Stimulated activated CD4-positive, alpha-beta T cell treated with anti-CD3 and anti-CD28 coated beads, Interleukin-1b, Interleukin-23, amount 100 ng/mL, for 24 hours (primary cell): ENCODE results near the gene SYNGR3.

ENCODE experiments used
- DNase-seq, 4 experiments: peaks; one replicate each; pipeline ENCODE4 v3.0.0-alpha.2; 2020; ENCODE audit warnings: low read depth in 4 of 4, low spot score in 1 of 4

Gene SYNGR3

DNA sequence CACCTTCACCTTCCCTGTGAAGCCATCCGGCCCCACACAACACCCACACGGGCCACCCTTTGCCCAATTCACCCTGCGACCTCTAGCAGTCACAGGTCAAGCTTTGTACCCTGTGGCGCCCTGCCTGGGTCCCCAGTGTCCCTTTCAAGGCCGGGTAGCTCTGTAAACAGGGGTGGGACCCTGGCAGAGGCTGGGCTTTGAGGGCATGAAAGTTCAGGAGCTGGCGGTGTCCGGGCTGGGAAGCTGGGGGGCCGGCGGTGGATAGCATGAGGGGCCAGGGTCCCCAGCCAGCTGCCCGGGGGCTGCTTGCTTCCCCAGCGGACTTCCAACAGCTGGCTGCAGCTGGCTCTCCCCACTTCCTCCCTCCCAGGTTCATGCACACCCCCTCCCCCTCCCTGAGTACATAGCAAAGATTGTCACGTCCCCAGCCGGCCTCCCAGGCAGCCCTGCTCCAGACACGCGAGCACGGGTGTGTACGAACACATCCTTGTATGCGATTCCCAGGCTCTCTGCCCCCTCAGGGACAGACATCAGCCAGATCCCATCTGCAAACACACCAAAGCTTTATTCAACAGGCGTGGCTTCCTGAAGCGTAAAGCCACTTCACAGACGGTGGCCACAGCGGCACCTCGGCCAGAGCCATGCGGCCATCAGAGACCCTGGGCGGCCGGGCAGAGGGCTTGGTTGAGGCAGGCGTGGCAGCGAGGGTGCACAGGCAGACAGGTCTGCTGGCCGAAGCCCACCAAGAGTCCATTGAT, 49.7 kb downstream of the SYNGR3 start:
- DNase-seq: no peak

DNA sequence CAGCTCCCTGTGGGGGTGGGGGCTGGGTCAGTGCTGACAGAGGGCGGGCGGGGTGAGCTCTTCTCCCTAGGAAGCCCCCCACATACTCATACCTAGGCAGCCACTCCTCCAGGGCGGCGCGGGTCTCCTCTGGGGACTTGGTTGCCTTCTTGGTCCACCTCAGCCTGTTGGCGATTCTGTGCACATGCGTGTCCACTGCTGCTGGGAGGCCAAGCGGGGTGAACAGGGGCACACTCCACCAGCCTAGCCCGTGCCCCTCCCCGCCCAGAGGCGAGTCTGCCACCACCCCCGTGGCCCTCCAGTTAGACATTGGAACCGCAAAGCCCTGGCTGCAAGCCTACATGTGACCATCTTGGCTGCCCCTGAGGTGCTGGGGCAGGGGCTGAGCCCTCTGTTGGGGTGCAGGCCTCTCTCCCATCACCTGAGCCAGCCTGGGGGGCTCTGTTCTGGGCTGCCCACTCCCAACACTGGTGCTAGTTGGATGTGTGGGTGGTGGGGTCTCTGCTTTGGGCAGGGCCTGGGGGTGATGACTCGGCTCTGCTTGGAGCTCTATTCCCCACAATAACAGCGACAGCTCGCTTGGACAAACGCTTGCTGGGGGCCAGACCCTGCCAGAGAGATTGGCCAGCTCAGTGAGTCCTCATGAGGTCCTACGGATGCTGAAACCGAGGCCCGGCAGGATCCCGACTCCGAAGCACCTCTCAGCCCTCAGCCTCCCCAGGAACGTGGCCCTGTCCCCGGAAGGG, 50.4 kb downstream of the SYNGR3 start:
- no peak for DNase-seq

DNA sequence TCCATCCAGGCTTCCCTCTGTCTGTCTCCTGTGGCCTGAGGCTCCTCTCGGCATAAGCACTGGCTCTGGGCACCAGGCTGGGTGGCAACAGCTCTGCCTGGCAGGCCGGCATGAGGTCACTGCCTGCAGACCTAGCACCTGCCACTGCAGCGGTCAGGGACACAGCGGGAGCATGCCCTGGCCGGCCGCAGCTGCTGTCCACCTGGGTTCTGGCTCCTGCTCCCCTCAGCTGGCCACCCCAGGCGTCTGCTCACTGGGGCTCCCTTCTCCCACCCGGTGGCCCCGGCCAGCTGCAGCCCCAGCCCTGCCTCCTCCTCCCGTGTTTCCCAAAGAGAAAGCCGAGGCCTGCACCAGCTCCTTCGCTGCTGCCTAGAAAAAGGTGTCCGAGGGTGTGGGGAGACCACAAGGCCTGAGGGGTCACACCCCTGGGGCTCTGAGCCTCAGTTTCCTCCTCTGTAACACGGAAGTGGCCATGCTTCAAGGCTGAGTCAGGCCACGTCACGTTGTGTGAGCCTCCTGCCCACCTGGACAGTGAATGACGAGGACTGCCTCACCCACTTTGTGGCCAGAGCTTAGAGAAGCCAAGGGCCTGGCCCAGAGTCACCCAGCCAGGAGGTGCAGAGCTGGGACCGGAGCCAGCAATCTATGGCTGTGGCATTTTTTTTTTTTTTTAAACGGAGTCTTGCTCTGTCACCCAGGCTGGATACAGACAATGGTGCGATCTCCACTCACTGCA, 51.2 kb downstream of the SYNGR3 start:
- DNase-seq: no peak

DNA sequence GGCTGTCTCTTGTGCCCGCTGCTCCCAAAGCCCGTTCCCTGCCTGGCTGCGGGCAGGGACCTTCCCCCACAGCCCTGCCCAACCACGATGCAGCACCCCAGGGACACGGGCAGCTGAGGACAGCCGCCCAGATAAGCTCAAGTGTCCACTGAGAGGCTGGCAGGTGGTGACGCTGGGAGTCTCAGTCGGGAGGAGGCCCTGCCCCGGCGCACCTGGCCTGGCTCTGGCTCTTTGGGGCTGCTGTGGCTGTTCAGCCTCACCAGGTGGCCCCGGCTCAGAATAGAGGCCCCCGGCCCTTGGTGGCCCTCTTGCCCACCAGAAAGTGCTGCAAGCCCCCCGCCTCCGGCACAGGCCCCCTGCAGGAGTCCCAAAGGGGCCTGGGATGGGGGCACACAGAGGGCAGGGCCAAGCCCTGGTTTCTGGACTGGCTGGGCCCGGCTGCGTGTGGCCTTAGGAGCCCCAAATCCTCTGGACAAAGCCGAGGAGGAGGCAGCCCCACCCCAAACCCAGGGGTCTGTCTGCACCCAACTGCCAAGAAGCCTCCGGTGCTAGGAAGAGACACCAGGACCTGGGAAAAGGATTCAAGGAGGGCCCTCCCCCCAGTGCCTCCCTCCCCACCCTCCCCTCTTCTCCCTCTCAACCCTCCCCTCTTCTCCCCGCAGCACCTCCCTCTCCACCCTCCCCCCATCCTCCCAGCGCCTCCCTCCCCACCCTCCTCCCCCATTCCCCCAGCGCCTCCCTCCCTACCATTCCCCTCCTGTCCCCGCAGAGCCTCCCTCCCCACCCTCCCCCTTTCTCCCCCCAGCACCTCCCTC, 52.6 kb downstream of the SYNGR3 start:
- DNase-seq: no peak

DNA sequence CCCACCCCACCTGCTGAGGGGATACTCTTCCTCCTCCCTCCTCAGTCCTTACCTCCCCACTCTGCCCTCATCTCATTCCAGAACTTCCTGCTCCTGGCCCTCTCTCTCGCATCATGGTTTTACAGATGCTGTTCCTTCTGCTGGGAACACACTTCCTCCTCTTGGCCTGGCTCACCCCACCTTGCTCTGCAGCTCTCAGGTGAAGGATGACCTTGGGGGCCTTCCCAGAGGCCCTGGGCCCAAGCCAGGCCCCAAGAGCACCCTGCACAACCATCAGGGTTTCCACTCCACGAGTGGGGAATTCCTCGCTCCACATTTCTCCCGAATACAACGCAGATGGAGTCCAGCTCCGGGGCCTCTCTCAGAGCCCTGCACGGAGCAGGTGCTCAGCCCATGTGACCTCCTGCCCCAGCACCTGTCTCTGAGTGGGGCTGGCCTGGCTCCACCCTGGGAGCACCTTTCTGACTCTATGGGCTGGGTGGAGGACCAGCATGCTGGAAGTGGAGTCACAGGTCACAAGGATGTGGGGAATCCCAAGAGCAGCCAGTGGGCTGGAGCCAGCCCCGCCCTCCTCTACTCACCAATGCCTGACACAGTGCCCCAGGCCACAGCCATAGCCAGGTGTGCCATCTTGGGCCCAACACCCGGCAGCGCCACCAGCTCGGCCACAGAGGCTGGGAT, 53.4 kb downstream of the SYNGR3 start:
- no peak for DNase-seq
